HEK293T (cell line): ENCODE results near the gene CAMK1D.

ENCODE experiments used
- CTCF ChIA-PET: fragments of 350-600 bp; formaldehyde crosslinking; extraction: SDS; loops from one replicate; lab custom pipeline; 2021; ENCODE audit warnings: antibody characterized with exemption, inconsistent platforms; lab: Yijun Ruan, JAX
- POLR2A ChIA-PET: fragments of 350-600 bp; formaldehyde crosslinking; extraction: SDS; loops from one replicate; lab custom pipeline; 2020; ENCODE audit warnings: antibody characterized with exemption, inconsistent platforms; lab: Yijun Ruan, JAX
- DNase-seq: peaks from one replicate; pipeline ENCODE4 v3.0.0; 2012; ENCODE audit warnings: mixed read lengths; ENCODE audit errors: extremely low spot score
- ARNT ChIP-seq: fragments of 450-650 bp; IDR thresholded peaks from 2 replicates; pipeline ENCODE4 v1.6.1; 2017; ENCODE audit warnings: mild to moderate bottlenecking
- BHLHE40 ChIP-seq: fragments of 450-650 bp; IDR thresholded peaks from 2 replicates; pipeline ENCODE4 v1.6.1; 2016; ENCODE audit warnings: mild to moderate bottlenecking, moderate library complexity, borderline replicate concordance
- CTBP1 ChIP-seq: fragments of 450-650 bp; IDR thresholded peaks from 2 replicates; pipeline ENCODE4 v1.6.1; 2016; ENCODE audit warnings: borderline replicate concordance
- ELF4 ChIP-seq: fragments of 450-650 bp; IDR thresholded peaks from 2 replicates; pipeline ENCODE4 v1.6.1; 2017; ENCODE audit warnings: antibody characterized with exemption
- FOXA1 ChIP-seq: fragments of 450-650 bp; IDR thresholded peaks from 2 replicates; pipeline ENCODE4 v1.6.1; 2016; ENCODE audit warnings: mild to moderate bottlenecking
- FOXK2 ChIP-seq: fragments of 450-650 bp; IDR thresholded peaks from 2 replicates; pipeline ENCODE4 v1.6.1; 2016; ENCODE audit warnings: mild to moderate bottlenecking
- FOXM1 ChIP-seq: fragments of 450-650 bp; IDR thresholded peaks from 2 replicates; pipeline ENCODE4 v1.6.1; 2017; ENCODE audit warnings: mild to moderate bottlenecking, borderline replicate concordance
- HDGF ChIP-seq: fragments of 450-650 bp; IDR thresholded peaks from 2 replicates; pipeline ENCODE4 v1.6.1; 2017; ENCODE audit warnings: antibody characterized with exemption, borderline replicate concordance
- L3MBTL2 ChIP-seq: fragments of 450-650 bp; conservative IDR thresholded peaks from 2 replicates; pipeline ENCODE4 v1.6.1; 2016; ENCODE audit warnings: mild to moderate bottlenecking
- LEF1 ChIP-seq: fragments of 450-650 bp; IDR thresholded peaks from 2 replicates; pipeline ENCODE4 v1.6.1; 2017; ENCODE audit warnings: mild to moderate bottlenecking, borderline replicate concordance
- NFRKB ChIP-seq: fragments of 450-650 bp; IDR thresholded peaks from 2 replicates; pipeline ENCODE4 v1.6.1; 2016; ENCODE audit warnings: mild to moderate bottlenecking, moderate library complexity
- PKNOX1 ChIP-seq: fragments of 450-650 bp; IDR thresholded peaks from 2 replicates; pipeline ENCODE4 v1.6.1; 2016
- SP1 ChIP-seq: fragments of 450-650 bp; IDR thresholded peaks from 2 replicates; pipeline ENCODE4 v1.6.1; 2017
- SUZ12 ChIP-seq: fragments of 450-650 bp; IDR thresholded peaks from 2 replicates; pipeline ENCODE4 v1.6.1; 2016; ENCODE audit warnings: mild to moderate bottlenecking
- TARDBP ChIP-seq: fragments of 450-650 bp; IDR thresholded peaks from 2 replicates; pipeline ENCODE4 v1.6.1; 2016
- ZNF384 ChIP-seq: fragments of 450-650 bp; IDR thresholded peaks from 2 replicates; pipeline ENCODE4 v1.6.1; 2016

CAMK1D gene

GRCh38 chr10:12590675-12591659 lies 241.6 kb downstream of the CAMK1D start:
- no peak for DNase-seq
- ChIA-PET CTCF (interaction anchor here (0.6 kb wide), 1 partner anchor 326 kb away, joined by 3 read pairs; no protein-coding TSS in a partner anchor), POLR2A (no interaction called here)
- TF ChIP-seq SP1 (no peak), PKNOX1 (no peak), ZNF384 (no peak), SUZ12 (no peak), TARDBP (no peak), HDGF (no peak), ARNT (no peak), FOXA1 (no peak)

- no peak for DNase-seq
- POLR2A ChIA-PET = interaction anchor here (0.7 kb wide), 1 partner anchor 11 kb away, joined by 3 read pairs; no protein-coding TSS in a partner anchor
- TF ChIP-seq ZNF384 (no peak), BHLHE40 (no peak), ELF4 (no peak), SP1 (no peak), TARDBP (no peak), LEF1 (no peak), CTBP1 (no peak), PKNOX1 (no peak)
- CTCF ChIA-PET = no interaction called here
Measured at GRCh38 chr10:12592967-12593366, 243.6 kb downstream of the CAMK1D start.

GRCh38 chr10:12594448-12594944 lies 245.1 kb downstream of the CAMK1D start:
- no peak for DNase-seq
- TF ChIP-seq CTBP1 (no peak), SUZ12 (no peak), NFRKB (no peak), BHLHE40 (no peak), ARNT (no peak), L3MBTL2 (no peak), FOXA1 (no peak), HDGF (no peak), PKNOX1 (no peak), TARDBP (no peak), LEF1 (no peak), FOXK2 (no peak), FOXM1 (no peak), SP1 (no peak), ZNF384 (no peak), ELF4 (no peak)
- POLR2A ChIA-PET = no interaction called here
- CTCF ChIA-PET = no interaction called here

GRCh38 chr10:12595936-12596576 lies 246.7 kb downstream of the CAMK1D start:
- POLR2A ChIA-PET = no interaction called here
- no peak for DNase-seq
- TF ChIP-seq HDGF (no peak), PKNOX1 (no peak), NFRKB (no peak), SP1 (no peak), FOXM1 (no peak), ELF4 (no peak), TARDBP (no peak), CTBP1 (no peak), BHLHE40 (no peak)
- CTCF ChIA-PET = interaction anchor here (0.7 kb wide), 1 partner anchor 84 kb away, joined by 3 read pairs; no protein-coding TSS in a partner anchor

GRCh38 chr10:12597176-12597575 lies 247.8 kb downstream of the CAMK1D start:
- CTCF ChIA-PET = interaction anchor here (0.7 kb wide), 1 partner anchor 85 kb away, joined by 3 read pairs; no protein-coding TSS in a partner anchor
- POLR2A ChIA-PET = no interaction called here
- DNase-seq = no peak
- TF ChIP-seq FOXK2 (no peak), HDGF (no peak), ZNF384 (no peak)
